Activated effector memory CD4-positive, alpha-beta T cell treated with Interleukin-2 at 50 U/mL for 16 hours (primary cell): Measurements from ENCODE around the gene TMIGD3.
"Not testable (repeated sequence)": the region's sequence is repeated elsewhere in the genome, so short reads cannot be mapped to it uniquely, and the experiment has no call there.

Source experiments
- DNase-seq: peaks from one replicate; pipeline ENCODE4 v3.0.0-alpha.2; 2020

The TMIGD3 gene

DNA sequence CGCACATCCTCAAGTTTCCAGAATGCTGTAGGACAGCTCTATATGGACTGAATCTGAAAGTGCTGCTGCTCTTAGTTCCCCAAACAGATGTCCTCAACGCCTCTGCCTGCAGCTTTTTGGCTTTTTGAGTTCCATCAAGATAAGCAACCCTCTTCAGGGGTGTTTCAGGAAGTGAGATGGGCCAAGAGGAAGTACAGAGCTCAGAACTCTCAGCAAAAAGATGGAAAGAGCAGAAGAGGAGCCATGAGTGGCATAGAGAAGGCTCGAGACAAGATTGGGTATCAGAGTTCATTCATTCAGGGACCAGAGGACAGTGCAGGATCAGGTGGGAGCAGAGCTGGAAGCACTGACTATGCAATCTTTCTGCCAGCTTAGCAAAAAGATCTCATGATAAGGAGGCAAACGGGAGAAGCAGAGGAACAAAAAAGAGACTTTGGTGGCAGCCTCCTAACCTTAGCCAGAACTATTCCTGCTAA, at the start of gene TMIGD3, which contains the start of gene ADORA3:
TMIGD3 (minus strand) TSS at position 49 of the 476 bp plus-strand sequence. CDS start 279 bp downstream, outside the sequence.
ADORA3 (minus strand) TSS at position 49 of the 476 bp plus-strand sequence. CDS start 279 bp downstream, outside the sequence.
- no peak for DNase-seq

DNA sequence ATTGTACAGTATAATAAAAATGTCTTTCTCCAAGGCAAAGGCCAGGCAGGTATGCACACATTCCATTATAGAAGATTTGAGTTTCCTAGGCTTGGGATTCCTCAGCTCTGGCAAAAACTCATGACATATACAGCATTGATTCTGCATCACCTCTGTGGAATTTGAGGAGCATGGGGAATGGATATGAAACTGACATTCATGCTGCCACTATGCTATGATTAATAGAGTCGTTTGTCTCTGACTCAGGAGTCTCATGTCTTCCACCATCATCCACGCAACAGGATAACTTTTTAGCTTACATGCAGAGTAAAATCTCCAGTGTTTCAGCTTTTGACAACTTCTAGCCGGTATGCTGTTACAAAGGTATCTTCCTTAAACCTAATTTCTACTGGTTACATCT, 49.8 kb upstream of the TMIGD3 start:
- DNase-seq = no peak

DNA sequence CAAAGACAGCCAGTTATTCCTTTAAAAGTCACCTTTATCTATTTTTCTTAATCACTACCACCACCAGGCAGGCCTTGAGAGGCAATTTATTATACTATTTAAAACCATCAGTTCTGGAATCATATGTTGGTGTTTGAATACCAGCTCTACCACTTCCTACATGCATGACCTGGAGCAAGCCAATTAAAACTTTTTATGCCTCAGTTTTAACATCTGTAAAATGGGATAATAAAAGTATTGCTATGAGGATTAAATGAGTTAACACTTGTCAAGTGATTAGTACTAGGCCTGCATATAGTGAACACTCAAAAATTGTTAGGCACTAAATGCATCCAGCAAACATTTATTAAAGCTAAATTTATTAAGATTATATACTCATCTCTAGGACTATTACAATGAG, 49.2 kb upstream of the TMIGD3 start:
- no peak for DNase-seq

DNA sequence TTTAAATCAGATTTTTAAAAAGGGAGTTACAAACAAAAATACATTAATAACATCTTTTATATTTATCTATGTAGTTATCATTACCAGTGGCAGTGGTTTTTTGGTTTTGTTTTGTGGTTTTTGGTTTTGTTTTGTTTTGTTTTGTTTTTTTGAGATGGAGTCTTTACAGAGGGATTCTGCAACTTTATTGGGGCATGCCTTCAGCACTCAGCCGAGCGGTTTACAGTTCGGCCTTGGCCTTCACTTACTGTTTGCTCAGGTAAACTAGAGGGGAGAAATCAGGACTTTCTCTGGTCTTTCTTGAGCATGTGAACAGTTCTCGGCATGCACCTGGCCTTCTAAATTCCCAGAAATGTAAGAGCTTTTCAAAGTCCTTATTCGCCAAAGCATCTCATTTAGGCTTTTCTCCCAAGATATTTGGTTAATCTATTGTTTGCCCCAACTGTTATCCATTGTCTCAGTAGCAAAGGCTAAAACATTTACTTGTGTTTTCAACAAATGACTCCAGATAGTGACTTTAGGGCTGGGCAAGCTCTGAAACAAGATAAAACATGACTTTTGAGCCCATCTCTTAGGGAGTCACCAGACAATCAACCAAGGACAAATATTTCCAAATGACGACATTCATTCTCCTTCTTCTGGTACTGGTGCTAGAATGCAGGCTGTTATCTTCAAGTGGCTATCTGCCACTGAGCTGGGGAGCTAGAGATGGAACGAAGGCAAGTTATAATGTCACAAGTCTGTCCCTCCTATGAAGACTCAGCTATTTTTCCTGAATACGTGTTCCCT, 48.4 kb upstream of the TMIGD3 start:
- no peak for DNase-seq

DNA sequence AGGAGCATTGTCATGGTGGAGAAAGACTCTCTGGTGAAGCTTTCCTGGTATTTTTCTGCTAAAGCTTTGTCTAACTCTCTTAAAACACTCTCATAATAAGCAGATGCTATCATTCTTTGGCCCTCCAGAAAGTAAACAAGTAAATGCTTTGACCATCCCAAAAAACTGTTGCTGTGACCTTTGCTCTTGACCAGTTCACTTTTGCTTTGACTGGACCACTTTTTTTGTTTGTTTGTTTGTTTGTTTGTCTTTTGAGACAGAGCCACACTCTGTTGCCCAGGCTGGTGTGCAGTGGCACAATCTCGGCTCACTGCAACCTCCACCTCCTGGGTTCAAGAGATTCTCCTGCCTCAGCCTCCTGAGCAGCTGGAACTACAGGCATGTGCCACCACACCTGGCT, 44.4 kb upstream of the TMIGD3 start:
- not testable (repeated sequence) for DNase-seq

DNA sequence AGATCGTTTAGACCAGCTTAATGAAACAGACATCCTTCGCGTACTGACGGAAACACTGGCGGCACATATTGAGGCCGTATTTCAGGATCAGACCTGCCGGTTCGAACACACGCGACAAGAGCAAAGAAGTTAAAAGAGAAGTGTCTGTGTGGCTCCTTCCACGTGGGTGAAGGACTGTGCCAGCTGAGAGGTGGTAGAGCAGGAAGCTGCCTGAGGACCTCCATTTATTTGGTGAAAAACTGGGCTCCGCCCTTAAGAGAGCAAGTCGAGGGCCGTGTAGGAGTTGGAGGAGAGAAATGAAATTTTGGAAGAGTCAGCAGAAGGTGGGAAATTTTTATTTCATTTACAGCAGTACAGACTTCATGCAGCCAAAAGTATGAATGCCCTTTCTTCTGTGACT, 38.8 kb upstream of the TMIGD3 start:
- no peak for DNase-seq

DNA sequence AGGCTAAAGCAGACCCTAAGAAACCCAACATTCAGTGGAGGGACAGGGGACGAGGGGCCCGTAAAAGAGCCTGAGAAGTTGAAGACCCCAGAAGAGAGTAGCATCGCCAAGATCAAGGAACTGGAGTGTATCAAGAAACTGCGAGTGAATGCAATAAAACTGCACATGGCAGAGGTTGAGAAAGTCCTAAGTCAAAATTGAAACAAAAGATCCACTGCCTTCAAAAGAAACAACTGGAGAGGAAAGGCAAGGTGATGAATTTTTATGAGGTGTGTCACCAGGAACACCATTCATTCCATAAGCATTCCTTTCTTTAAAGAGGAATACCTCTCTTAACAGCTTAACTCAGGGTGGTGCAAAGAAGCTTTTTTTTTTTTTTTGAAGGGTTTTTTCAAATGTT, 38.3 kb upstream of the TMIGD3 start:
- DNase-seq = no peak

DNA sequence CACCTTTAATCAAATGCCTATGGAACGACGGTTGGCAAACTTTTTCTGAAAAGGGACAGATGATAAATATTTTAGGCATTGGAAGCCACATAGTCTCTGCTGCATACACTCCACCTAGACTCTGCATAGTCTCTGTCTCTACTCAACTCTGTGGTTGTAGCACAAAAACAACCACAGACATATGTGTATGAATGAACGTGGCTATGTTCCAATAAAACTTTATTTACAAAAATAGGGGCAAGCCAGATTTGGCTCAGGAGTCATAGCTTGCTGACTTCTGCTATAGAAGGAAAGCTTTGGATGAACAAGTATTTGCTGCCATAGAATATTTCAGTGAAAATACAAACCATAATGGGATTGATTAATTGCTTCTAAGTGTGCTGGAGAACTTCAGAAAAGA, 37.5 kb upstream of the TMIGD3 start:
- no peak for DNase-seq

DNA sequence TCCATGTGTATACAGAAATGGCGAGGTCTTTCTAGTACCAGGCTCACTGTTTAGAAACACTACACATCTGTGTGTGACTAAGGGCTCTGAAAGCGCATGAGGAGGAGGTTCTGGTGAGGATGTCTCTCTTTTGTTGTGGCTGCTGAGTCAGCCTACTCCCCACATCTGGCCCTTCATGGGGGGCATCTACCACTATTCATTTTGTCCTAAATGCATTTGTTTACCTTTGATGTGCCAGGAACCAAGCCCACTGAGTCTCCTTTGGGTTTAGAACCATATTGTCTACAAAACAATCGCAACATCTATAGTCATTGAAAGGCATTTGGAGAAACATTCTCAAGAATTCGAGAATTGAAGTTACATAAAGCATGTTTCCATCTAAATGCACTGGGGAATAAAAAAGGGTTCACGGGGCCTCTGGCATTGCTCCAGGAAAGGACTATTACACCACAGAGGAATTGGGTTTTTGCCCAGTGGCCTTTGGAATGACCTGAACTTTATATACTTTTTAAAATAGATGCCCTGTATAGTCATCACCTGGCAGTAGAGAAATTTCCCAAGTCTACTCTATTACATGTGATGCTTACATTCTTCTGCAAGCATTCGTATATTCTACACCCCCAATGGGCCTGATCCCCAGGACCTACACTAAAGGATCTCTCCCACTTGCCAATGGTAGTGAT, 35.1 kb upstream of the TMIGD3 start:
- DNase-seq = no peak

DNA sequence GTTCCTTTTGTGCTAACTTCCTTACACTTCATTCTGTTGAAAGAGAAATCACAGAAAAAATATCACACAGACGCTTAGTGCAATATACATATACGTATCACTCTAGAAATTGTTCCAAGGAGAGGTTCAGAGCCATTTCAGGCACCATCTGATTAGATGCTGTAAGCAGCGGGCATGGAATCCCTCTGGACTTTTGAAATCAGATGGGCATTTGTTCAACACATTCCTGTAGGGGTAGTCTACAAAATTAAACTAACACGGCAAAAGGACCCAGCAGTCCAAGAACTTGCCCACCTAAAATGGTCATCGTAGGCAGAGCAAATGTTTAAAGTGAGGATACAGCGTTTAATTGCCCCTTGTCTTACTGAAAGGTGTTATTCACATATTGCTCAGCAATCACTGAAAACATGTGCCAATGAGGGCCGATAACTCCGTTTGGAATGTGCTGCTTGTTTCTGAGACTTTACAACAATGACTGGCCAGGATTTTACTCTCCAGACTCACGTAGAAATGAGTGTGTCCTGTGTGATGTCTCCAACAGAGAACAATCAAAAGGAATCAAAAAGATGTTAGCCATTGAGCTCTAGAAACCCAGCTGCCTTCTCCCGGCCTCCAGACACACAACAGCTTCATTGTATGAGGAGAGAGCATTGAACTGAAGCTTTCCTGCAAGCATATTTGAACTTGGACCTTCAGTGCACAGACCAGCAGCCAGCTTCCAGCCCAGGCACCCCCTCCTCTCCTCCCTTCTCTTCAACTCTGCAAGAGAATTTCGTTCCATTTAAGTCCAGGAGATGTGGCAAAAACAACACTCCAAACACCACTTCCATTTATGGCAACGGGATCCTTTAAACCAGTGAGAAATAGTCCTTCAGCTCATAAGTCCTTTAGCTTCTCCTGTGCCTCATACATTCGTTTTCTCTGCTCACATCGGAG, 32.1 kb upstream of the TMIGD3 start:
- DNase-seq = no peak

DNA sequence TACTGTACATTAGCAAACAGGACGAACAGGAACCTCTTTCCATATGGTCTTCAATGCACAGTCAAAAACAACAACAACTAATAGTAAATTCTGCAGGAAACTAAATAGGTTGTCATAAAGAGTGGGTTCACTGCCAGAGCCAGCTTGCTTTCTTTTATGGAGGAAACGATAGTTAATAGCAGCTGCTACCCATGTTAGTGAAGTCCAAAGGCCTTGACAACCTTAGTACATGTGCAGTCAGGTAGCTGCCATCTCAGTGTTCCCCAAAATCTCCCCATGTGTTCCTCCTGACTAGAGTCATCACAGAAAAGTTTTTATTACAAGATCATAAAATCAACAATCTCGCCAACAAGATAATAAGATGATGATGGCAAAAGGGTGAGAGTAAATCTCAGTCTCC, 16.6 kb upstream of the TMIGD3 start:
- no peak for DNase-seq

DNA sequence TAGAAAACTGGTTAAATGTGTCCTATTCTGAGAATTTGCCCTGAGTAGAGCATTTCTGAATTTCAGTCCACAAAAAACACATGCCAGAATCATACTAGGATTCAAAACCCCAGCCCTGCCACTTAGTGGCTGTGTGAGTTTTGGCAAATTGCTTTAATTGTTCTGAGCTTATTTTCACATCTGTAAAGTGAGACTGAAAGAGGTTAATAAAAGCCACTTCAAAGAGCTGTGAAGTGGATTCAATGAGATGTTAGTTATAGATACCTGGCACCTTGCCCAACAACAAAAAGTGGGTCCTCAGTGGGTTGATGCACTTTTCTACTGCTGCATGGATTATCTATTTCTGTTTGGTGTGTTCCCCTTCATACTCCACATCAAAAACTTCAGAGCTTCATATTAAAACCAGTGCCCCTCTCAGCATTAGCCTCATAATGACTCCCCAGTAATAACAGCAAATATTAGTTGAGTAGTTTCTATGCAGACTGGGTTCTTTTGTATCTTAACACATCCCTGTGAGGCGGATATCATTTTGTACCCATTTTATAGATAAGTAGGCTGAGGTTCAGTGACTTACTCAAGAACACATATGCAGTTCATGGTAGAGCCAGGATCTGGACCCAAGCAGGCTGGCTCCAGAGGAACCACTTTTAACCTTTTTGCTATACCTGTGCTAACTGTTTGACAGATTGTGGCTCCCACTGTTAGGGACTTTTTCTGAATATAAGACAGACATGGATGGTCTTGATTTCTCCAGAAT, 14.2 kb upstream of the TMIGD3 start:
- no peak for DNase-seq

DNA sequence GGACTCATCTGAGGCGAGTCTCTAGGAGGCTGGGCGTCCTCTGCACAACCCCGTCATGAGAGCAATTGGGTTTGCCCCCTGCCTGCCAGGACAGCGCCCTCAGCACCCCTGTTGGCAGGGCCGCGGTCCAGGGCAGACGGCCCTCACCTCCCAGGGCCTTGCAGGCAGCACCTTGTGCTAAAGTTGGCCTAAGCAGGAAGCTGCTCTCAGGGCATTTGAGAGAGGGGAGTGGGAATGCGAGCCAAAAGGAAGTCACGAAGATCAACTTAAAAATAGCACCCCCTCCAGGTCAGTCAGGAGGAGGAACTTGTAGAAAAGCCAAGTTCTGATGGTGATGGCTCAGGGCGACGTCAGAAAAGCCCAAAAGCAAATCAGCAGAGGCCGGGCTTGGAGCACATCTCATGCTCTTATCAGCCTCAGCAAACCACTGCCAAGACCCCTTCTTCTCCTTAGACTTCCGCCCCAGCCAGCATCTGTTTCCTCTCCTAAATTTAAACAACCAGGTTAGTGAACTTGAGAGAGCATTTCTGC, 12.6 kb upstream of the TMIGD3 start:
- DNase-seq = no peak

DNA sequence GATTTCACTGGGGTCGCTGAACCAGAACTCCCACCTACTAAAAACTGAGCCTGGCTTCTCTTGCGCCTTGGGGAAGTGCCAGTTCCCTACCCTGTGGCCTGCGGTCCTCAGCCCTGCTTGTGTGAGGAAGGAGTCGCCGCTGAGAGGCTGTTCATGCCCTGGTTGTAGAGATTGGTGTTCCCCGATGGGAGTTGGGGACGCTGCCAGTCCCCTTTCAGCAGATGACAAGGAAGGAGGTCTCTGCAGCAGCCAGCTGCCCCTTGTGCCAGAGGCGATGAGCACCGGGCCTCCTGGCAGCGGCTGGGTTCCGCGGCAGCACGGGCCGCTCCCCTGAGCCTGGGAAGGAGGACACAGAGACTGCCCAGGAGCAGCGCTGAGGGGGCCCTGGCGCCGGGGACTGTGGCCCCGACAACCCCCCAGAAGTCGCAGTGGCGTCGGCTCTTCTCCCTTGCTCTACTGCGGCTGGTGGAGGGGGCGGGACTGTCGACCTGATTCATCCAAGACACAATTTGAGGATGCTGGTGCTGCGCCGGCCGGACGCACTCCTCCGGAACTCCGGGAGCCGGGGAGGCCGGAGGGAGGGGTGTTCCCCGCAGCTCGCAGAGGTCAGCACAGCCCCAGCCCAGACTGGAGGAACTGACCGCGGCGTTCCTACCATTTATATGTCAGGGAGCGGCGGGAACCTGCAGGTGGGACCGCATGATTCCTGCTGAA, 12.0 kb upstream of the TMIGD3 start:
- DNase-seq = no peak

DNA sequence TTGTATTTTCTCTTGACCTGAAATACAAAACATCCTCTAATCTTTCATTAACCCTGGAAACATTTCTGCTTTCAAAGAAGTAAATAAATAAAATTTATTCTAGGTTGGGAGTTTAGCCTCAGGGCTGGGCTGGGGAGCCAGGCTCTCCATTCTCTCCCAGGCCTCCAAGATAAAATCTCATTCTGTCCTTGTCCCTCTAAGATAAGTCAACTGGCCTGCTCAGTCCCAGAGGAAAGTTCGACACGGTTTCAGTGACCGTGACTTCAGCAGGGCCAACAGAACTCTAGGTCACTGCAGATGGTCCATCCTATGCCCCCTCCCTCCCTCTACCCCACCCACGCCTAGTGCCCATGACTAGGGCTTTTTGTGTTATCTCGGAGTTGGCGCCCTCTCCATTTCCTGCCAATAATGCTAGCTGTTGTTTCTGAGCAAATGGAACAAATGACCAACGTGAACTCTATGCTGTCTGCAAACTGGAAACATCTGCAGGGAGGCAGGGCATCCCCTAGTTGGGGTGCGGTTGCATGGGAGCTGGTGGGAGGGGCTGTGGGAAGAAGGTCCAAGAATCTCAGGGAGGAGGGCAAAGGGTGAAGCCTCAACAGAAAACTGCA, 10.1 kb upstream of the TMIGD3 start:
- no peak for DNase-seq

DNA sequence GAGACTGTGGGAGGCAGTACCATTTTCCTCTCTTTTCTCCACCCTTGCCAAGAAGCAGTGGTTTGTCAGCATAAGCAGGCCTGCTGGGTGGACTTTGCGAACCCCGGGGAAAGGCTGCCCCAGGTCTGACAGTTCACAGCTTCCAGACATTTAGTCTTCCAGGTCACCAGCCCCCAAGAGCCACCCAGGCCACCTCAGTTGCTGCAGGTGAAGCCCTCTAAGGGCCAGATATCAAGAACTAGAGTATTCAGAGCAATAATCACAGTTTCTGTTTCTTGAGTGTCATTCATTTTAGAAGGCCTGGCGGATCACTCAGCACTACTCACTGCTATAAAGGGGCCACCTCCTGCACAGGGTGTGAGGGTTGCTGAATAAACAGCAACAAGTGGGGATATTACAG, 9.5 kb upstream of the TMIGD3 start:
- no peak for DNase-seq

DNA sequence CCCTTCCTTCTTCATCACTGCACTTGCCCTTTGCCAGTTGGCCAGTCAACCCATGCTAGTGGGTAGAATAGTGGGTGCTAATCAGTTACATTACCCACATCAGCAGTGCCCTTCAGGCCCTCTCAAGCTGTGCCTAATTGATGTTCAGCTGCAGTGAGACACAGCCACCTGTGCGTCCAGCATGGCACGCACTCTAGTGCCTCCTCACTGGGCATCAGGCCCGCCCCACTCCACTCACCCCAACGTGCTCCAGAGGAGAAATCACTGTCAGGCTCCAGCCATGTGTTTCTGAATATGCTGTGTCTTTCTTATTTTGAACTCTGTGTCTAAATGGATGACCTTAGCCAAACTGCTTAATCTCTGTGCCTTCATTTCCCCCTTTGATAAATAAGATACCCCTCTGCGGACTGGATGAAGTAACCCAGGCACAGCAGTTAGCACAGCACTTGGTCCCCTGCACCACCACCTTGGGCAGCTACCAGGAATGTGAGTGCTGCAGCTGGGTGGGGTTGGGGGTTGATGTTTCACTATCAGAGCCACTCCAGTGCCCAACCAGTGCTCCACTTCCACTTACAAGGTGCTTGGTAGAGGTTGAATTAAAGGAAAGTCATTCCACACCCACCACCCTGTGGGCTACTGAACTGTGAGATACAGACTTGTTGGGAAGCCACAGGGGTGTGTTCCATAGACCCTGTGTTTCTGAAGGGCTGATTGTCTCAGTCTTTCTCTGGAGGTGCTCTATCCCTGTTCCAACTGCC, 8.9 kb upstream of the TMIGD3 start:
- no peak for DNase-seq

DNA sequence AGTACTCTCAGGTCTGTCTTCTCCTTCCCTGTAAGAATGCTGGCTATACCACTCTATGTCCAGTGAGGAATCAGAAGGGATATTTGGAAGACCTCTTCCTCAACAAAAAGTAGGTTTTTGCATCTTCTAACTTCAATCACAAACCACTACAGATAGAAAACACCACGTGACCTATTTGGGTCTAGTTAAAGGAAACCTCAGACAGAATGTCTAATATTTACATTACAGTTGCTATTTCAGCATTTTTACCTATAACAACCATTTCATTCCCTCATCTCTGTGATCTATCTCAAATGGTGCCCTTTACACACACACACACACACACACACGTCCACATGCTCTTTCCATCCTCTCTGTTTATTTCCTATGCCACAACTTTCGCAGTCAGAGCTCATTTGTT, 7.9 kb upstream of the TMIGD3 start:
- DNase-seq = no peak

DNA sequence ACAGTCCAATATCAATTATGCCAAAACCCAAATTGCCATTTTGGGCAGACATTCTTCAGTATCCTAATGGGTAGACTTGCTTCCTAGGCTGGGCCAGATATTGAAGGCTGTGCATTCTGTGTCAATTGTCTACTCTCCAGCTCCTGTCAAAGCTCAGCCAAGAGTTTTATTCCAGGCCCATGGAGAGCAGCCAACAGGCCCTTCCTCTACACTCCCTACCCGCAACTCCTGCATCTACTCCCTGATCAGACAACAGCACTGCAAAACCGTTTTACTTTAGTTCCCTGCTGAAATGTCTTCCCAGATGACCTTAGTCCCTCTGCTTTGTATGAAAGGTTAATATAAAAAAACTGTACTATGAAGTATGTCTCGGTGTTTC, 6.6 kb upstream of the TMIGD3 start:
- DNase-seq = no peak
